K562 (cell line): ENCODE results near the gene EEF1AKMT4. TPM values are rescaled to one million over a fixed set of nuclear protein-coding genes. Genes with fewer than 3 reads are reported as not detected.

ENCODE experiments used
- ARID3B ChIP-seq: fragments of 250-450 bp; sonication (Bioruptor Pico); IDR thresholded peaks from 2 replicates; pipeline ENCODE4 v1.4.0; 2020; ENCODE audit warnings: borderline replicate concordance
- CHD4 ChIP-seq: fragments of 200-600 bp; sonication (generic); IDR thresholded peaks from 3 replicates; pipeline ENCODE4 v1.6.1; 2012; ENCODE audit warnings: low read depth, mild to moderate bottlenecking, mixed read lengths, low read length, inconsistent platforms; ENCODE audit not compliant: insufficient read depth, insufficient replicate concordance, poor library complexity, severe bottlenecking
- CTCF ChIP-seq, 3 experiments: IDR thresholded peaks in 2 of 3; conservative IDR thresholded peaks in 1 of 3; 2 replicates each; pipeline ENCODE4 v1.5.1; 2011 to 2012; ENCODE audit warnings: low read length in 3 of 3, mild to moderate bottlenecking in 3 of 3, control low read depth in 2 of 3, improper control_type of control experiment in 1 of 3, inconsistent platforms in 1 of 3, low read depth in 1 of 3, mixed read lengths in 1 of 3, moderate library complexity in 1 of 3; ENCODE audit not compliant: insufficient read depth in 2 of 3
- E2F1 ChIP-seq: sonication (generic); formaldehyde crosslinking; IDR thresholded peaks from 2 replicates; pipeline ENCODE4 v1.8.1; 2023; ENCODE audit warnings: mild to moderate bottlenecking, missing genetic modification reagents, moderate library complexity
- FOXO4 ChIP-seq: fragments of 450-650 bp; formaldehyde crosslinking; IDR thresholded peaks from 2 replicates; pipeline ENCODE4 v1.4.0; 2020; ENCODE audit warnings: mild to moderate bottlenecking, moderate library complexity
- JUN ChIP-seq, 2 experiments: sonication (generic) in 1 of 2; formaldehyde crosslinking in 1 of 2; IDR thresholded peaks; 2 replicates each; pipeline versions ENCODE4 v1.6.1 to v1.8.0; 2012 to 2022; ENCODE audit warnings: borderline replicate concordance in 2 of 2, mild to moderate bottlenecking in 2 of 2, improper control_type of control experiment in 1 of 2, low read depth in 1 of 2, low read length in 1 of 2, missing genetic modification reagents in 1 of 2
- MEF2D ChIP-seq: conservative IDR thresholded peaks from 2 replicates; pipeline ENCODE4 v1.6.1; 2016; ENCODE audit warnings: low read depth, missing genetic modification characterization, missing compliant biosample characterization
- NFE2 ChIP-seq: IDR thresholded peaks from 2 replicates; pipeline ENCODE4 v1.6.1; 2014; ENCODE audit warnings: antibody characterized with exemption, low read depth
- OTX1 ChIP-seq: fragments of 450-650 bp; formaldehyde crosslinking; IDR thresholded peaks from 2 replicates; pipeline ENCODE4 v1.4.0; 2022; ENCODE audit warnings: mild to moderate bottlenecking
- PKNOX1 ChIP-seq: fragments of 450-650 bp; IDR thresholded peaks from 2 replicates; pipeline ENCODE4 v1.6.1; 2016
- SMARCA4 ChIP-seq: fragments of 450-650 bp; IDR thresholded peaks from 2 replicates; pipeline ENCODE4 v1.6.1; 2016
- ZBTB43 ChIP-seq: sonication (generic); formaldehyde crosslinking; IDR thresholded peaks from 2 replicates; pipeline ENCODE4 v1.8.0; 2023; ENCODE audit warnings: mild to moderate bottlenecking, missing genetic modification reagents
- ZEB2 ChIP-seq: fragments of 450-650 bp; IDR thresholded peaks from 2 replicates; pipeline ENCODE4 v1.6.1; 2016
- ZNF3 ChIP-seq: fragments of 250-450 bp; sonication (Bioruptor Pico); IDR thresholded peaks from 2 replicates; pipeline ENCODE4 v1.5.0; 2021; ENCODE audit warnings: mild to moderate bottlenecking, moderate library complexity
- ZNF586 ChIP-seq: fragments of 450-650 bp; formaldehyde crosslinking; conservative IDR thresholded peaks from 2 replicates; pipeline ENCODE4 v1.4.0; 2020; ENCODE audit warnings: mild to moderate bottlenecking, moderate library complexity
- ZNF589 ChIP-seq: fragments of 200-800 bp; sonication (Bioruptor generic); IDR thresholded peaks from 2 replicates; pipeline ENCODE4 v1.6.1; 2016; ENCODE audit warnings: low read depth, missing genetic modification characterization, missing compliant biosample characterization
- polyA plus RNA-seq, 8 experiments: library from polyadenylated mRNA; depleted of rRNA in 4 of 8; stranded (reverse) in 5 of 8; unstranded in 3 of 8; fragments of >200 nt; fragmentation: Nextera tagmentation in 2 of 8; fragmentation: Illumina TruSeq in 1 of 8; extraction: Ambion mirVana in 2 of 8; extraction: Trizol in 1 of 8; gene quantifications; 2 replicates each; pipeline versions ENCODE4 v1.2.1 to v1.2.3, GENCODE V29; 2011 to 2014; ENCODE audit warnings: inconsistent platforms in 1 of 8, missing spikeins in 1 of 8
- total RNA-seq, 7 experiments: library from RNA; depleted of rRNA in 6 of 7; stranded (reverse); fragments of >200 nt in 6 of 7; fragmentation: Illumina TruSeq in 2 of 7; extraction: Trizol in 2 of 7; gene quantifications; 2 replicates each; pipeline versions ENCODE4 v1.2.1 to v1.2.3, GENCODE V29; 2011 to 2021; ENCODE audit warnings: low replicate concordance in 1 of 7

The EEF1AKMT4 gene
- total and polyA plus RNA-seq, 9 of the 15 experiments (the other 6 are each of a cell fraction or from before 2014, with no cell fraction given) = 10.3 to 49.4 (median 18.9) TPM

GRCh38 chr3:184241447-184242296 is 7.8 kb upstream of the EEF1AKMT4 start (continued):
- TF ChIP-seq ARID3B (CRISPR knock-in tag) (no peak), ZNF589 (CRISPR knock-in tag) (no peak), NFE2 (no peak), JUN (IDR thresholded peaks at IDR 0.05; ENCODE audit: borderline replicate concordance, low read depth, low read length) (no peak), JUN (CRISPR knock-in tag; IDR thresholded peaks at IDR 0.05; ENCODE audit: borderline replicate concordance) (0 out of 2 replicates have a peak, but pooled peaks have one; percentile 26), PKNOX1 (peak; percentile 22; the same call in 1 of the 2 replicates), OTX1 (CRISPR knock-in tag) (no peak), ZEB2 (peak; percentile 56; the same call in 1 of the 2 replicates), CHD4 (no peak), FOXO4 (CRISPR knock-in tag) (no peak), MEF2D (tag) (no peak), ZNF586 (CRISPR knock-in tag) (no peak), ZNF3 (CRISPR knock-in tag) (no peak), CTCF (IDR thresholded peaks at IDR 0.05 in 2 of 3, conservative IDR thresholded peaks at IDR 0.05 in 1 of 3; ENCODE audit: insufficient read depth in 2 of 3, low read depth in 1 of 3, low read length in 3 of 3) (peak; percentile 79 to 93 (median 84)), SMARCA4 (no peak), ZBTB43 (CRISPR knock-in tag) (no peak), E2F1 (no peak)
